ENCODE results near the gene PATJ.

GRCh38 chr1:61784726-61785125, 42.4 kb downstream of the PATJ start:
- TF ChIP-seq CTCF (optimal IDR thresholded peaks at IDR 0.05 in 1 of 3, IDR thresholded peaks at IDR 0.05 in 1 of 3, conservative IDR thresholded peaks at IDR 0.05 in 1 of 3; ENCODE audit: extremely low read depth in 1 of 3, insufficient read depth in 2 of 3, low read length in 3 of 3) (no peak), EZH2 (IDR thresholded peaks at IDR 0.05; ENCODE audit: low read length) (no peak)

Data from keratinocyte (primary cell).